K562 (cell line): ENCODE data around the gene CNP. TPM values are rescaled to one million over a fixed set of nuclear protein-coding genes. Genes with fewer than 3 reads are reported as not detected.
"Not testable (repeated sequence)": the region's sequence is repeated elsewhere in the genome, so short reads cannot be mapped to it uniquely, and the experiment has no call there.

ENCODE experiments used
- ATAC-seq: fragments of 200-7000 bp; cut with Tn5 transposase; 3 replicates; pipeline ENCODE4 v1.9.1; 2020; ENCODE audit warnings: moderate library complexity
- BruUV-seq: library from RNA; stranded (reverse); fragments of 400-500 nt; replicated peaks from 2 replicates; lab custom pipeline; 2021; lab: Mats Ljungman, UMichigan
- CTCF ChIA-PET: fragments of 300-600 bp; formaldehyde crosslinking; extraction: SDS; loops from one replicate; lab custom pipeline; 2021; ENCODE audit warnings: low intra/inter-chr PET ratio; lab: Yijun Ruan, JAX
- POLR2A ChIA-PET: fragments of 300-600, 350-650 bp; sonication (Branson Sonifier 250); formaldehyde crosslinking; extraction: SDS; loops from one replicate; lab custom pipeline; 2021; ENCODE audit warnings: antibody characterized with exemption, inconsistent platforms; lab: Yijun Ruan, JAX
- DNase-seq, 4 experiments: peaks; one replicate each; pipeline versions ENCODE4 v3.0.0 to v3.0.0-alpha.2; 2011 to 2018; ENCODE audit warnings: low spot score in 3 of 4, mixed read lengths in 3 of 4; ENCODE audit errors: extremely low read depth in 1 of 4
- FAIRE-seq: peaks from 2 replicates; lab custom pipeline; 2011; peaks lifted over from hg19 to GRCh38; lab: Jason Lieb, UNC
- H2AFZ ChIP-seq: 2 replicates; pipeline ENCODE4 v1.6.0; 2011; ENCODE audit warnings: low read depth, low read length, control low read depth, inconsistent platforms
- H3K27ac ChIP-seq: fragments of 200-600 bp; 3 replicates; pipeline ENCODE4 v1.8.0; 2011; ENCODE audit warnings: low read depth, mild to moderate bottlenecking, control low read depth, inconsistent platforms, low read length, moderate library complexity, mixed read lengths; ENCODE audit errors: extremely low read depth
- H3K27me3 ChIP-seq, 2 experiments: fragments of 300-600 bp in 1 of 2; 2 replicates in 1 of 2; 3 replicates in 1 of 2; pipeline versions ENCODE4 v1.6.0 to v1.8.0; 2011; ENCODE audit warnings: inconsistent platforms in 2 of 2, low read length in 2 of 2, mild to moderate bottlenecking in 1 of 2, mixed read lengths in 1 of 2, moderate library complexity in 1 of 2; ENCODE audit not compliant: control insufficient read depth in 2 of 2, insufficient read depth in 2 of 2
- H3K36me3 ChIP-seq: fragments of 300-600 bp; 3 replicates; pipeline ENCODE4 v1.8.0; 2011; ENCODE audit warnings: mild to moderate bottlenecking, low read length, inconsistent platforms; ENCODE audit not compliant: control insufficient read depth, insufficient read depth
- H3K4me1 ChIP-seq, 2 experiments: fragments of 200-600 bp in 1 of 2; replicated peaks in 1 of 2; 2 replicates in 1 of 2; 3 replicates in 1 of 2; pipeline versions ENCODE4 v1.5.1 to v1.8.0; 2011; ENCODE audit warnings: inconsistent platforms in 2 of 2, low read length in 2 of 2, mild to moderate bottlenecking in 1 of 2, mixed read lengths in 1 of 2, moderate library complexity in 1 of 2; ENCODE audit not compliant: control insufficient read depth in 2 of 2, insufficient read depth in 2 of 2
- H3K4me2 ChIP-seq: 2 replicates; pipeline ENCODE4 v1.6.1; 2011; ENCODE audit warnings: low read length, control low read depth, inconsistent platforms, mixed read lengths; ENCODE audit not compliant: insufficient read depth
- H3K4me3 ChIP-seq: fragments of 200-600 bp; sonication (generic), shearing (Covaris generic); 2 replicates; pipeline ENCODE4 v1.5.1; 2016; ENCODE audit warnings: control low read depth, inconsistent platforms
- H3K79me2 ChIP-seq: fragments of 200-600 bp; 3 replicates; pipeline ENCODE4 v1.8.0; 2011; ENCODE audit warnings: low read length, inconsistent platforms; ENCODE audit not compliant: control insufficient read depth, insufficient read depth
- H3K9ac ChIP-seq, 2 experiments: 2 replicates each; pipeline versions ENCODE4 v1.6.0 to v1.6.1; 2011; ENCODE audit warnings: low read depth in 2 of 2, low read length in 2 of 2, control low read depth in 1 of 2, inconsistent platforms in 1 of 2, mild to moderate bottlenecking in 1 of 2, mixed read lengths in 1 of 2; ENCODE audit not compliant: insufficient read depth in 1 of 2
- H3K9me1 ChIP-seq: one replicate; pipeline ENCODE4 v1.6.0; 2011; ENCODE audit warnings: inconsistent platforms, mild to moderate bottlenecking, low read length, moderate library complexity; ENCODE audit not compliant: control insufficient read depth, insufficient read depth
- H3K9me3 ChIP-seq: replicated peaks from 2 replicates; pipeline ENCODE4 v1.5.1; 2011; ENCODE audit warnings: low read depth, low read length, inconsistent platforms; ENCODE audit not compliant: control insufficient read depth, insufficient read depth
- H4K20me1 ChIP-seq: replicated peaks from 2 replicates; pipeline ENCODE4 v1.6.1; 2011; ENCODE audit warnings: low read length, inconsistent platforms, mixed read lengths; ENCODE audit not compliant: control insufficient read depth, insufficient read depth
- BCOR ChIP-seq: fragments of 450-650 bp; IDR thresholded peaks from 2 replicates; pipeline ENCODE4 v1.6.1; 2016
- ZNF384 ChIP-seq: IDR thresholded peaks from 2 replicates; pipeline ENCODE4 v1.6.1; 2012; ENCODE audit warnings: low read depth, low read length, improper control_type of control experiment
- WGBS: fragments of 100-300 bp; shearing (Covaris generic); methylation state at CpG from one replicate; pipeline ENCODE4 v1.1.6; 2016; ENCODE audit warnings: low coverage, mixed read lengths; ENCODE audit not compliant: insufficient coverage; ENCODE audit errors: missing lambda C conversion rate; 5-methylcytosine and 5-hydroxymethylcytosine counted together
- in situ Hi-C: fragments of 300-500 bp; cut with MboI; formaldehyde crosslinking; loops from 4 replicates; pipeline ENCODE4 v1.15.0; 2018; ENCODE audit warnings: inconsistent platforms, mixed read lengths
- intact Hi-C: fragments of 100-400 bp; cut with micrococcal nuclease; formaldehyde crosslinking; loops from 2 replicates; pipeline ENCODE4 v1.14.2; 2022
- polyA plus RNA-seq, 8 experiments: library from polyadenylated mRNA; depleted of rRNA in 4 of 8; stranded (reverse) in 5 of 8; unstranded in 3 of 8; fragments of >200 nt; fragmentation: Nextera tagmentation in 2 of 8; fragmentation: Illumina TruSeq in 1 of 8; extraction: Ambion mirVana in 2 of 8; extraction: Trizol in 1 of 8; gene quantifications; 2 replicates each; pipeline versions ENCODE4 v1.2.1 to v1.2.3, GENCODE V29; 2011 to 2014; ENCODE audit warnings: inconsistent platforms in 1 of 8, missing spikeins in 1 of 8
- total RNA-seq, 7 experiments: library from RNA; depleted of rRNA in 6 of 7; stranded (reverse); fragments of >200 nt in 6 of 7; fragmentation: Illumina TruSeq in 2 of 7; extraction: Trizol in 2 of 7; gene quantifications; 2 replicates each; pipeline versions ENCODE4 v1.2.1 to v1.2.3, GENCODE V29; 2011 to 2021; ENCODE audit warnings: low replicate concordance in 1 of 7
- TF ChIP-seq, protein P1 (sequence below): fragments of 200-800 bp; sonication (Bioruptor generic); IDR thresholded peaks from 2 replicates; pipeline ENCODE4 v1.6.1; 2017; ENCODE audit warnings: missing genetic modification characterization, missing compliant biosample characterization
- TF ChIP-seq, protein P2 (sequence below), 2 experiments: IDR thresholded peaks in 1 of 2; conservative IDR thresholded peaks in 1 of 2; 2 replicates each; pipeline ENCODE4 v1.6.1; 2016; ENCODE audit warnings: low read depth in 2 of 2, mild to moderate bottlenecking in 1 of 2, missing compliant biosample characterization in 1 of 2, missing genetic modification characterization in 1 of 2, moderate library complexity in 1 of 2

The CNP gene
- total and polyA plus RNA-seq, 9 of the 15 experiments (the other 6 are each of a cell fraction or from before 2014, with no cell fraction given): 1.7 to 52.0 (median 29.1) TPM

GRCh38 chr17:41930833-41931156 is 35.8 kb upstream of the CNP start:
- H2AFZ ChIP-seq: peak overlapping the region; percentile 93
- H3K27me3 ChIP-seq, H3K9me1 ChIP-seq, BruUV-seq, H4K20me1 ChIP-seq, DNase-seq, H3K9me3 ChIP-seq, FAIRE-seq, H3K27ac ChIP-seq, H3K36me3 ChIP-seq, in situ Hi-C loops: not testable (repeated sequence)
- peak overlapping the region in 1 of 2 experiments; percentile 57; a peak in 1 of 4 replicates for H3K9ac ChIP-seq
- 31% methylated on average over 9 of the region's 18 CpGs for WGBS
- H3K4me2 ChIP-seq: peak overlapping the region; percentile 98
- peak overlapping the region; percentile 45 for H3K4me3 ChIP-seq
- ATAC-seq: peak; percentile 5
- intact Hi-C loops: loop anchor here (2.0 kb wide), 1 partner anchor 28 kb away; no protein-coding TSS in a partner anchor
- peaks cover 19 to 21% of the 10 kb centered on the region in 2 experiments; a peak in 4 of 5 replicates for H3K4me1 ChIP-seq
- TF ChIP-seq BCOR: 0 out of 2 replicates have a peak, but pooled peaks have one; percentile 31
- TF ChIP-seq, protein P1, sequence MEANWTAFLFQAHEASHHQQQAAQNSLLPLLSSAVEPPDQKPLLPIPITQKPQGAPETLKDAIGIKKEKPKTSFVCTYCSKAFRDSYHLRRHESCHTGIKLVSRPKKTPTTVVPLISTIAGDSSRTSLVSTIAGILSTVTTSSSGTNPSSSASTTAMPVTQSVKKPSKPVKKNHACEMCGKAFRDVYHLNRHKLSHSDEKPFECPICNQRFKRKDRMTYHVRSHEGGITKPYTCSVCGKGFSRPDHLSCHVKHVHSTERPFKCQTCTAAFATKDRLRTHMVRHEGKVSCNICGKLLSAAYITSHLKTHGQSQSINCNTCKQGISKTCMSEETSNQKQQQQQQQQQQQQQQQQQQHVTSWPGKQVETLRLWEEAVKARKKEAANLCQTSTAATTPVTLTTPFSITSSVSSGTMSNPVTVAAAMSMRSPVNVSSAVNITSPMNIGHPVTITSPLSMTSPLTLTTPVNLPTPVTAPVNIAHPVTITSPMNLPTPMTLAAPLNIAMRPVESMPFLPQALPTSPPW (CRISPR knock-in tag): 0 out of 2 replicates have a peak, but pooled peaks have one; percentile 14
- peak; percentile 79; the same call in 1 of the 2 replicates for TF ChIP-seq ZNF384
- TF ChIP-seq, protein P2, sequence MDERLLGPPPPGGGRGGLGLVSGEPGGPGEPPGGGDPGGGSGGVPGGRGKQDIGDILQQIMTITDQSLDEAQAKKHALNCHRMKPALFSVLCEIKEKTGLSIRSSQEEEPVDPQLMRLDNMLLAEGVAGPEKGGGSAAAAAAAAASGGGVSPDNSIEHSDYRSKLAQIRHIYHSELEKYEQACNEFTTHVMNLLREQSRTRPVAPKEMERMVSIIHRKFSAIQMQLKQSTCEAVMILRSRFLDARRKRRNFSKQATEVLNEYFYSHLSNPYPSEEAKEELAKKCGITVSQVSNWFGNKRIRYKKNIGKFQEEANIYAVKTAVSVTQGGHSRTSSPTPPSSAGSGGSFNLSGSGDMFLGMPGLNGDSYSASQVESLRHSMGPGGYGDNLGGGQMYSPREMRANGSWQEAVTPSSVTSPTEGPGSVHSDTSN (CRISPR knock-in tag; IDR thresholded peaks at IDR 0.05; ENCODE audit: low read depth): not testable (repeated sequence)
- TF ChIP-seq, protein P2 (tag; conservative IDR thresholded peaks at IDR 0.05; ENCODE audit: low read depth): peak; percentile 83; the same call in 1 of the 2 replicates
- POLR2A ChIA-PET: interaction anchor here (0.6 to 2.4 kb wide), 14 partner anchors 8 to 605 kb away, joined by 3 to 21 read pairs (median 4); partner anchors contain the start of genes ACLY, CNP, EIF1 and JUP
- H3K79me2 ChIP-seq: peaks cover 13% of the 10 kb centered on the region; the same call in 2 of the 3 replicates
- CTCF ChIA-PET: interaction anchor here (1.5 kb wide), 1 partner anchor 29 kb away, joined by 9 read pairs; no protein-coding TSS in a partner anchor
